HG02623 (cell line): Measurements from ENCODE around the gene CDRT4.
"Not testable (repeated sequence)": the region's sequence is repeated elsewhere in the genome, so short reads cannot be mapped to it uniquely, and the experiment has no call there.

Source experiments
- ATAC-seq: cut with Tn5 transposase; IDR thresholded peaks from one replicate; pipeline ENCODE4 v1.9.1; 2021; ENCODE audit warnings: moderate library complexity; ENCODE audit not compliant: unreplicated experiment

Gene CDRT4

DNA sequence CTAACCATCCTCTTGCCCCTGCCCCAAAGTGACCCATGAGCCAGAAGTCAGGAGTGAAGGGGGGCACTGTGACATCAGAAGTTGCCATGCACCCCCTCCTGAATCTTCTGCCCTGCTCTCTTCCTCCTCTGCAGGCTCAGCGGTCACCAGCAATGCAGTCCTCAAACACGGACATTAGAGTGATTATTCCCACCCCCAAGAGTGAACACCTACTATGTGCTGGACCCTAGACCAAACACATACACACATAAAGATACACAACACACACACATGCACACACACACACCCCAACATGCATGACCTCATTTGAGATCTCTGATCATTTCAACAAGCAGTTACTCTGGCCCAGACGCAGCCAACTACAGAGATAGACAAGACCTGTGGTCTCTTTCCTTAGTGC is at the start of gene CDRT4:
CDRT4 (minus strand) TSS at position 30 of the 400 bp plus-strand sequence. CDS start 27,383 bp downstream, outside the sequence.
- no peak for ATAC-seq

DNA sequence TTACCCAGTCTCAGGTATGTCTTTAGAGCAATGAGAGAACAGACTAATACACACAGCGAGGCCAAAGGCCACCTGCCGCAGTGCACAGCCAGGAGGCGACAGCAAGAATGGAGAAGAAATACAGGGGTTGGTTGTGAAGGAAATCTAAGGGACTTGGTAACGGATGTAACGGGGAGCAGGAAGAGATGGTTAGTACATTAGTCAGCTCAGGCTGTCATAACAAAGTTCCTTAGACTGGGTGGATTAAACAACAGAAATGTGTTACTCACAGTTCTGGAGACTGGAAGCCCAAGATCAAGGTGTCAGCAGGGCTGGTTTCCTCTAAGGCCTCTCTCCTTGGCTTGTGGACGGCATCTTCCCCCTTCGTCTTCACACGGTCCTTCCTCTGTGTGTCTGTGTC is 48.7 kb upstream of the CDRT4 start:
- no peak for ATAC-seq

DNA sequence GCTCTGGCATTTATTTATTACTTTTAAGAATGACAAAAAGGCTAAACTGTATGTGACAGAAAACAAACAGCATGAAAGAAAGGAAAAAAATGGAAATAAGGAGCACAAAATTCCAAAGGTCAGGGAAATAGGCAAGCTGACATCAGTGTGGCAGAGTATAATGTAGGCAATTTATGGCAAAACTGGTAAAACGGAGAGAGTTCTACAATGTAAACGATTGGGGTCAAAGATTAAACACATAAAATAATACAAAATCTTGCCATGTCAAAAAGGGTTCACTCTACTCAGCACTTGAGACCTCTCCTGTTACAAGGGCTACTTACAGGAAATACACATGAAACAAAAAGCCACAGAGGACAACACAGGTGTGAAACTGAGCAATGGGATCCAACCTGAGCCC is 47.0 kb upstream of the CDRT4 start:
- ATAC-seq, result no peak

DNA sequence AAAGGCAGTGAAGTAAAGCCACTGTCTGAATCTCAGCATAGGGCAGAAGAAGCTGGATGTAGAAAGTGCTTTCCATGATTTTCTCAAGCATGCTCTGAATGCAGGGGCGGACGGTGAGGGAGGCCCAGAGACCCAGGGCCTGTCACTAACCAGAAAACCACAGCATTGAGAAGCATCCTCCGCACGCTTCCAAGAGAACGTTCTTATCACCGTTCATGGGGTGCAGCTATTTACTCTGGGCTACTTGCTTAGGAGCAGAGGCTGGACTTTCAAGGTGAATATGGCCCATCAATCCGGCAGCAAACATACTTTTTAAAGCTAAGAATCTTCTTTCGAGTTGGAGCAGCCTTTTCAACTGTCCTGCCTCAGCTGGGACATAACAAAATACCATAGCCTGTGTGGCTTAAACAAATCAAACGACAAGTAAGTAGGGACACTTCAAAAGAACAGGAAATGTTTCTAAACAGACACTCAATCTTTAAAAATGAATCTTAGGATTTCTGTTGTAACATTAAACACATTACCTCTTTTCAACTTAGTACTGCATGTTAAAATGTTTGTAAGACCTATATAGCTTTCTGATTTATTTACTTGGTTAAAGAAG is 46.5 kb upstream of the CDRT4 start:
- ATAC-seq, result no peak

DNA sequence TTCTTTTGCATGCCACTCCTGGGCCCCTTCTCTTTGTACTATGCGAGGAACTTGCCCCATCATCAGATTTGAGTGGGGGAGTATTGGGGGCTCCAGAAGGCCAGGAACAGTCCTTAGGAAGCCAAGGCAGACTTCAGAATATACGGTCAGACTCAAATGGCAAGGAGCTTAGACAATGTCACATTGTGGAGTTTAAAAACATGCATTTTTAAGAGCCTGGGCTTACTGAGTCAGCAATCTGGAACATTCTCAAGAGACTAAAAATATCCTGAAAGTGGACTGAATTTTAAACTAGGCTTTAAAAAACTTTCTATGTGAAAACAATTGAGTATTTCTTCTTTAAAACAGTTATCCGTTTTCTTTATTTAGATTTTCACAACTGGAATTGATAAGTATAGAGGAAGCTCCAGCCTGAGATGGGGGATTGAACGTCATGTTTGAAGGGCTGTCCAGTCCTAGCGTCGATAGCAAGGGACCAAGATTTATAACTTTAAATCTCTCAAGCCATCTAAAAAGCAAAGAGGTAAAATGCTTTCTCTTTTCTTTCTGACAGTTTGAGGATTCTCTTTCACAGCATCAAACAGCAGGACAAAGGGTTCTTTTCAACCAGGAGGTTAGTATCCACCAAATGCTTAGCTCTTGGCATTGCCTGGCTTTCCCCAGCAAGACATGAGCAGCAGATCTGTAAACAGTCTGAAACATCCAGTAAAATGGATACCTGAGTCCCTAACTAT is 45.8 kb upstream of the CDRT4 start:
- no peak for ATAC-seq

DNA sequence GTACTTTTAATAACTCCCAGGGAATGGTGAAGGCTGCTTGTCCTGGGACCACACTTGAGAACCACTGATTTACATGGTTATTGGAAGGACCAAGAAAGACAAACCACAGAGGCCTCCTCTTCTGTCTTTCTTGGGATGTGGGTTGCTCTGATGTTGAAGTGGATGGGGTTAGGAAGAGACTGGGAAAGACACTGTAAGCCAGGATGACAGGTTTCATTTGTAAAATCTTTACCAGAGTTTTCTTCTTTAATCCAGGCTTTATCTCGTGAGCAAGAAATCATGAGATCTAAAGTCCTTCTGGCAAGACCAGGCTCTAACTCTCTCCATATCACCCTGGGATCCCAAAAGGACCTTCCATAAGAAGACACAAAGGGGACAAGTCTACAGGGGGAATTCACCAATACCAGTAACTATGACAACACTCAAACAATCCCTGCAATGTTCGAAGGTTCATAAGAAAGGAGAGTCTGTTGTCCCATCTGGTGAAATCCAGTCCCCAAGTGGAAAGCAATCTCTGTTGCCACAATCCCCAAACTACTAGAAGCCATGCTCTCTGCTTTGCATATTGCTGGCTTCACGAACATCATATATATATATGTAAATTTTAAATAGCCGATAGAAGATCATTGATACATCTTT is 44.8 kb upstream of the CDRT4 start:
- no peak for ATAC-seq

DNA sequence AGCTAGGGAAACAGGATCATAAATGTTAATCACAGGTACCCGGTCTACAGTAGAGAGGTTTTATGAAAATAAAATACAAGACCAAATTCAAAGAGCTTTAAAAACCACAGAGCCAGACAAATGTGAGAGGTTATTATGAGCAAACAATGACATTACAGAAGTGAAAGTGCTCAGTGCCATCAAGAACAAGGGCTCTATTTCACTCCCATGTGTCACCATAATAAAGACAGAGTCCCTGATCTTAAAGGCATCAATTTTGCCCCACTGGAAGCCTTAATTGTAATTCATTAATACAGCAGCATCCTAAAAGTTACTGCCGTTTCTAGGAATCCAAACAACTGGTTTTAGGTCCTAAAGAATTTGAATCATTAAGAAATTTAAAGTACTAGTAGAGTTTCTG is 43.7 kb upstream of the CDRT4 start:
- no peak for ATAC-seq

DNA sequence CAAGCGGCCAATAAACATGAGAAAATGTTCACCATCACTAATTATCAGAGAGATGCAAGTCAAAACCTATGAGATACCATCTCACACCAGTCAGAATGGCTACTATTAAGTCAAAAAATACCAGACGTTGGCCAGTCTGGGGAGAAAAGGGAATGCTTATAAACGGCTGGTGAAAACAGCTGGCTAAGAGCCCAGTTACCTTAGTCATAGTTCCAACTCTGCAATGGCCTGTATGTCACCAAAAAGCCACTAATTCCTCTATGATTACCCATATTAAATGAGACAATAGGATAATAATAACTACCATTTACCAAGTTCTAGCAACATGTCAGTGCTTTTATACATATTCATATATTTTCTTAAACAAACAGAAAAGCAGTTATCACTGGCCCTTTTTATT is 42.9 kb upstream of the CDRT4 start:
- ATAC-seq, result no peak

DNA sequence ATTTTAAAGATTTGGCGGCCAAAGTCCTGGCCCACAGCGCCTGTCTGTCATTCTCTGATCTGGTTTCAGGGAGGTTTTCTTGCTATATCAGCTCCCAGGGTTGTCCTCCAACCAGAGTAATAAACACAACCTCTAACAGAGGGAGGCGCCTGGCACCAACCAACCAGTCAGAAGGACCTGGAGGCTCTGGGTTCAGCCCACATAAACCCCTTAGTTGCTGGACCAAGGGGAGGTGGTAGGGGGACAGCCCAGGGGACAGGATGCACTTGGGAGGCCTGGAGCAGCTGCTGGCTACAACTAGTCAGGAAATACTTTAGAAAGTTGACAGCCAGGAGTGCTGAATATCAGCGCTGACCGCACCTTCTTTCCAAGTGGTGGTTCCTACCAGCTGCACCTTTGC is 41.7 kb upstream of the CDRT4 start:
- no peak for ATAC-seq

DNA sequence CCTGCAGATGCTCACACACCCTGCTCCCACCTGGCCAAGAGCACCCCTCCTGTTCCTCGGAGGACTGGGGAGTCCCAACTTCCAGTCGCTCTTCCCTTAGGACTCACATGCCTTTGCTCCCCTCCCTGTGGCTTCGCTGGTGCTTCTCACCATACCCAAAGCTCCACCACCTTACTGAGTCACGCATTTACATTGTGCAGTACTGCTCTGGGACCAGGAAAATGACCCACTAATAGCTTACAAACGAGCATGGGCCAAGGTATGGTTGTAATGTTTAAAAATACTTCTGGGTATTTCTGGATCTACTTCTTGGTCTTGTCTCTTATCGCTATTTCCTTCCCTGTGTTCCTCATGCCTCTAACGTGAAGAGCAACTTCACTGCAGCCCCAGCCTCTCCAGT is 41.0 kb upstream of the CDRT4 start:
- no peak for ATAC-seq

DNA sequence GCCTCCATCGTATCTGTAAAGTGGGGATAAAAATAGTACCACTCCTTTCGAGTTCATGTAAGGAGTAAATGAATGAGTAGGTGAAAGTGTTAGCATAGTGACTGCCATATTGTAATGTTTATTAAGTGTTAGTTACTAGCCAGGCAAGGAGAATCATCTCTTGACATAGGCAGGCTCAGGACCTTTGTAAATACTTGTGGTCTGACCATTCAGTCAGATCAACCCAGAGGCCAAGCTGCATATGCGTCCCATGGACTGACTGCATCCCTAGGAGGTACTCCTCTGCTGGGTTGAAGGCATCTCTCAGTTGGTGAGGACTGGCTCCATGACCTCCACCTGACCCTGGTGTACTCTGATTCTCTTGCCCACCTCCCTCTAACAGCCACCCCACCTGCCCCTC is 40.5 kb upstream of the CDRT4 start:
- no peak for ATAC-seq

DNA sequence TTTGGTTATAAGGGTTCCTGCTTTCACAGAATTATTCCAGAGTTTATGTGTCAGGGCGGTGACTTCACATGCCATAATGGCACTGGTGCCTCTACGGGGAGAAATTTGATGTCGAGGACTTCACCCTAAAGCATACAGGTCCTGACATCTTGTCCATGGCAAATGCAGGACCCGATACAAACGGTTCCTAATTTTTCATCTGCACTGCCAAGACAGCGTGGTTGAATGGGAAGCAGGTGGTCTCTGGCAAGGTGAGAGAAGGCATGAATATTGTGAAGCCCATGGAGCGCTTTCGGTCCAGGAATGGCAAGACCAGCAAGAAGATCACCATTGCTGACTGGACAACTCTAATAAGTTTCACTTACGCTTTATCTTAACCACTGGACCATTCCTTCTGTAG is 39.6 kb upstream of the CDRT4 start:
- ATAC-seq, result no peak

DNA sequence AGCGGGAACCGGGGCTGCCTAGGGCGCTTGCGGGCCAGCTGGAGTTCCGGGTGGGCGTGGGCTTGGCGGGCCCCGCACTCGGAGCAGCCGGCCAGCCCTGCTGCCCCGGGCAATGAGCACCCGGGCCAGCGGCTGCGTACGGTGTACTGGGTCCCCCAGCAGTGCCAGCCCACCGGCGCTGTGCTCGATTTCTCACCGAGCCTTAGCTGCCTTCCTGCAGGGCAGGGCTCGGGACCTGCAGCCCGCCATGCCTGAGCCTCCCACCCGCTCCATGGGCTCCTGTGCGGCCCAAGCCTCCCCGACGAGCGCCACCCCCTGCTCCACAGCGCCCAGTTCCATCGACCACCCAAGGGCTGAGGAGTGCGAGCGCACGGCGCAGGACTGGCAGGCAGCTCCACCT is 38.3 kb upstream of the CDRT4 start:
- ATAC-seq, result not testable (repeated sequence)

DNA sequence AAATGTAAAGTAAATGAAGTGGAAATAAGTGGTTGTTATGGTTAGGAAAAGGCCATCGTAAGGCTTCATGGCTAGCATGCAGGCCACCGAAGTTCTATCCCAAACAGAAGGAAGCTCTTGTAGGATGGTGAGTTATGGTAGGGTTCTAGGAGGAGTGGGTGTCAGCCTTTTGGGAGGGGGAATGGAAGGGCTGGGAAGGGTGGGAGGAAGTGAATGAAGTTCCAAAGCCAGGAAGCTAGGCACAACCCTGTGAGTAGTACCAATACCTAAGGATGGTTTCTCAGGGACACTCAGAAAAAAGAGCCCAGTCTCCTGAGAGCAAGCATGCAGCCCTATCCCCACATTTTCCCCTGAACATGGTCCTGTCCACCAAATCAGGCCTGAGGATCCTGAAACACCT is 36.3 kb upstream of the CDRT4 start:
- ATAC-seq, result no peak

DNA sequence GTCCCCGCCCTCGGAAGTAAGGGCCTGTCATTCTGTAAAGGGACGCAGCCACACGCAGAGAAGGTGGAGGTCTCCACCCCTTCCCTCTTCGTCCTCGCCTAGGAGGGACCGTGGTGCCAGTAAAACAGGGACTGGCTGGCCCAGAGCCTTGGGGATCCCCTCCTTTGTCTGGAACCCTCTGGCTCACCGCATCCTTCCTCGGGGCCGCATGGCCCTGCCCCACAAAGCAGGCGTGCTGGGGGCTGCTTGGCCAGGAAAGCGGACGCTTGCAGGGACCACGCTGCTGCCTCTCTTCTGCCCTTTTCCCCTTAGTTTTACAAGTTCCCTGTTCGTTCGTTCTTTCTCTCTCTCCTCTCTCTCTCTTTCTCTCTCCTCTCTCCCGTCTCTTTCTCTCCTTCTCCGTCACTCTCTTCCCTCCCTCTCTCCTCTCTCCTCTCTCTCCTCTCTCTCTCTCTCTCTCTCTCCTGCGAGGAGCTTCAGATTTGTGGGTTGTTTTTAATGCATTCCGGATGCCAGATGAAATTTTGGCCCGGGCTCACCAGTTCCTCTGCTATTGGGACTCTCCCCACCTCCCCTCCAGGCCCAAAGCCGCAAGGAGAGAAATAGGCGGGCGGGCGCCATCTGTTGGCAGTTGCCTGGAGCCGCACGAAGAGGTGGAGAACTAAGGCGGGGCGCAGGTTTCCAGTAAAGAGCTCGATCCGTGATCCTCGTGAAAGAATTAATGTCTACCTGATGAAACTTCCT is 35.1 kb upstream of the CDRT4 start:
- peak; percentile 71 for ATAC-seq

DNA sequence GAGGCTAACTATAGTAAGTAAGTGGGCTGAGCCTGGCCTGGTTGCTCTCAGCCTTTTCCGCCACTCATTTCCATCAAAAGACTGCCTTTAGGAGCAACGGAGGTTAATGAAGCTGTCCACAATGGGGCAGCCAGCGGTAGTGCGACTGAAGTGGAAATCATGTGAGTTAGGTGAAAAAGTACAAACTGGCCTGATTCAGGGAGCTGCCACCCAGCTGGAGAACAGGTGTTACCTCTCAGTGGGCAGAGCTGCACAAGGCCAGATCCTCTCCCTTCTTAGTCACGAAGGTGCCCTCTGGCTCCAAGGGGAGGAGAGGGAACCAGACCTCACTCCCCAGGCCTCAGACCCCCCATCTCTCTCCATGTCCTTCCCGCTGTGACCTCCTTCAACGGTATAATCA is 34.4 kb upstream of the CDRT4 start:
- no peak for ATAC-seq

DNA sequence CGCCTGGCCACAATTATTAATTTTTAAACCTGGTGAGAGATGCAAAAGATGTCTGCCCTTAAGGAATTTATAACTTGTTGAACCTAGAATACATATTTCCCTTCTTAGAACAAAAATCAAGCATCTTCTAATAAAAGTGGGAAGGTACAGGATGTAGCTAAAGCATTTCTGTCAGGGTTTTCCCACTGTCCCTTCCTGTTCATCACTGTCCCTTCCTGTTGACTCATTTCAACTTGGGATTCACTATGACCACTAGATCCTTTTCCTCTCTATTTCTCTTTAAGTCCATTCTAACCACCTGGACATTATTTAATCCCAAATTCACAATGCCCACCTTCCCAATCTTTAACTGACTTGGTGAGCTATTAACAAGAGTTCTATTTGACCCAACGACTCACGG is 33.9 kb upstream of the CDRT4 start:
- ATAC-seq, result no peak

DNA sequence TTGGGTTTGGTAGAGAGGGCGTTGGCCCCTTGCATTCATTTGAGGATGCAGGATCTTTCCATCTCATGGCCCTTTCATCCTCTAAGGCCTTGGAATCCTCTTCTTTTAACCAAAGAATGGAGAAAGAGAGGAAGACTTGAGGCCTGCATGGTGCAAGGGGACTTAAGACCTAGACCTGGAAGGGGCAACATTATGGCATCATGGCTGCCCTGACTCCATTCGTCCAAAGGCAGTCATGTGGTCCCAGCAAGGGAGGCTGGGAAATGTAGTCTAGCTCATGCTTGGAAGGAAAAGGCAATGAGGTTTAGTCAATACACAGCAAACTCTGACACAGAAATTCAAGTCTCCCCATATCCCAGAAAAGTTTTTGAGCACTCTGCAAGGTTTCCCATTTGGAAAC is 30.7 kb upstream of the CDRT4 start:
- ATAC-seq, result no peak

DNA sequence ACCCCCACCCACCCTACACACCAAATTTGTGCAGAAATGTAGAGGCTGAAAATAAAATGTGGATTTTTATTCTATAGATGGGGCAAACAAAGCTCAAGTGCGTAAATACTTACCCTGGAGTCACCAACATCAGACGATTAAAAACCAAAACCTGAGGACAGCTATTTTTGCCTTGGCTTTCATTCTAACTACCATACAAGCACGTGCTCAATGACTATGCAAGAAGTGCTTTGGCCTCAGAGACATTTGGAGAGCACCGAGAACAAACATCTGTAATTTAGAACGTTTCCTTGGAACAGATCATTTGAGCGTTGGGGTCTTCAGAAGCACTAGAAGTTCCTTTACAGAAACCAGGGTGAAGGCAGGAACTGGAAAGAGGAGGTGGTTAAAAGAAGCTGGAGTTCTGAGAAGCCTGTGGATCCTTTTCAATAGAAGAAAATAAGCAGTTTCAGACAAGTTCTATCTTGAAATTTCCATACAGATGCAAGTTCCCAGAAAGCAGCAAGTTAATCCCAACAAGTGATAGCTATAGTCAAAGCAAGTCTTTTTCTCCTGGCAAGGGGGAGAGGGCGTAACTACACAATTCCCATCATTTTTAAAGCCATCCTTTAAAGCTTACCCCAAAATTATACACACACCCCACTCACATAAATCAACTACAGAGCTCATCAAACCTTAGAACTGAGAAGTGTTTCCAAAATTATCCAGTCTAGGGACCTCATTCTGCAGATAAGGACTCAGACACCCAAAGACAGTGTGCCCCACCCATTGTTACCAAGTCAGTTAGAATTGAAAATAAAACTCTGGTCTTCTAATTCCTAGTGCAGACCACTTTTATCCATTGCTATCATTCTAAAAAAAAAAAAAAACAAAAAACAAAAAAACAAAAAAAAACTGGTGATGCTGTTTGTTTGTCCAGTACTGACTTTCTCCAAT is 29.6 kb upstream of the CDRT4 start:
- ATAC-seq, result no peak

DNA sequence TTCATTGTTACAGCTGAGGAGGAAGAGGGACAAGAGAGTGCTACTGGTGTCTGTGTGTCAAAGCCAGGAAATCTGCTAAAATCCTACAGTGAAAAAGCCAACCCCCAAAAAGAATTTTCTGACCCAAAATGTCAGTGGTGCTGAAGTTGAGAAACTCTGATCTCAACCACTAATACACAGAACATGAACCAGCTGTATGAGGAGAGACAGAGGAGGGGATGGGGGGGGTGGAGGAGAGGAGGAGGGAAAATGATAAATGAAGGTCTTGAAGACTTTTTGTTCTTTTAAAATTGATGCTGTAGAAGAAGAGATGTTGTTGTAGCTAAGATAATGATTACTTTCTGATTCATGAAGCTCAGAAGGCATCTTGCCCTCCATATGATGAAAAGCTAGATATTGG is 27.4 kb upstream of the CDRT4 start:
- no peak for ATAC-seq

DNA sequence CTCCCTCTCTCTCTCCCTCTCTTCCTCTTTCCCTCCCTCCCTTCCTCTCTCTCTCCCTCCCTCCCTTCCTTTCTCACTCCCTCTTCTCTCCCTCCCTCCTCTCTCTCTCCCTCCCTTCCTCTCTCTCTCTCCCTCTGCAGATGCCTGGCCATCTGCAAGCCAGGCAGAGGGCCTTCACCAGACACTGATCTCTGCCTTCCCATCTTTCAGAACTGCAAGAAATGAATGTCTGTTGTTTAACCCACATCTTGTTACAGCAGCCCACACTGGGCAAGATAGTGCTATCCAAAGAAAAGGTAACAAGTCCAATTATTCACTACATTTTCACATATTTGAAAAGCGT is 26.2 kb upstream of the CDRT4 start:
- no peak for ATAC-seq
